DOHH2 (cell line): ENCODE results near the gene CCDC138.
"Not testable (repeated sequence)": the region's sequence is repeated elsewhere in the genome, so short reads cannot be mapped to it uniquely, and the experiment has no call there.

ENCODE experiments used
- CTCF ChIP-seq: fragments of 200-600 bp; sonication (generic); IDR thresholded peaks from one replicate; pipeline ENCODE4 v1.5.1; 2014; ENCODE audit warnings: antibody characterized with exemption, mild to moderate bottlenecking, low read depth, low read length; ENCODE audit not compliant: poor library complexity, severe bottlenecking
- EZH2phosphoT487 ChIP-seq: fragments of 200-600 bp; sonication (generic); IDR thresholded peaks from 2 replicates; pipeline ENCODE4 v1.6.1; 2017; ENCODE audit warnings: borderline replicate concordance, mild to moderate bottlenecking, antibody characterized with exemption, low read length, moderate library complexity, mixed read lengths

GRCh38 chr2:108767859-108768258, 18.7 kb upstream of the CCDC138 start:
- TF ChIP-seq CTCF, EZH2phosphoT487: not testable (repeated sequence)
